Erythroblast (primary cell): Measurements from ENCODE around the gene GPATCH2L.

ENCODE experiments used
- GATA1 ChIP-seq: IDR thresholded peaks from 2 replicates; pipeline ENCODE4 v1.6.1; 2011; ENCODE audit warnings: low read depth, mild to moderate bottlenecking, control low read depth, low read length, moderate library complexity
- POLR2A ChIP-seq: IDR thresholded peaks from 2 replicates; pipeline ENCODE4 v1.6.1; 2011; ENCODE audit warnings: mild to moderate bottlenecking, low read length

DNA sequence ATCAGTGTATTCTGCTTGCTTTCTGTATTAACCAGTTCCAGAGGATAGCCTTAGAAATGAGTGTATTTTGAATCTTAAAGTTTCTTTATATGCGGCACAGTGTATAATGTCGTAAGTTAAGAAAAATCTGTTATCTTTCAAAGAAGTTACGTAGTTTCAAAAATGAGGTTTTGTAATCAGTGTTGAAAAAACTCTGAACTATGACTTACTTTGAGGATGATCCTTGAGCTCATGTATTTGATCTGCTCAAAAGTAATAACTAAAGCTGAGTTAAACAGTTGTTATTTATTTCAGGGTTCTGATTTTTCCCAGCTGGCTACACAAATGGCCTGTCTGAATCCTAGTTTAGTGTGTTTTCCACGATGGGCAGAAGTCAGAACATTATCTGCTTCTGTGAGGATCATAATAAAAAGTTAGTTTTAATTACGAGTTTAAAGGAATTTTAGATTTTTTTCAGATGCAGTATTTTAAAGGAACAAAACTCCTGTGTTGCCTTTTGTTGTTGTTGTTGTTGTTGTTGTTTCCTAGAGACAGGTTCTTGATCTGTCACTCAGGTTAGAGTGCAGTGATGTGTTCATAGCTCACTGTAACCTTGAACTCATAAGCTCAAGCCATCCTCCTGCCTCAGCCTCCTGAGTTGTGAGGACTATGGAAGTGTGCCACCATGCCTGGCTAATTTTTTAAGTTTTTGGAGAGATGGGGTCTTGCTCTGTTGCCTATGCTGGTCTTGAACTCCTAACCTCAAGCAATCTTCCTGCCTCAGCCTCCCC, 52.9 kb downstream of the GPATCH2L start:
- TF ChIP-seq POLR2A (no peak), GATA1 (no peak)
